Aortic smooth muscle cell (primary cell): ENCODE data around the gene EBF3. TPM values are rescaled to one million over a fixed set of nuclear protein-coding genes. Genes with fewer than 3 reads are reported as not detected.

Experiments
- total RNA-seq: library from RNA; depleted of rRNA; stranded (reverse); fragments of >200 nt; gene quantifications from 2 replicates; pipeline ENCODE4 v1.2.3, GENCODE V29; 2014

The EBF3 gene
- total RNA-seq = 0.81 and 1.7 TPM in 2 replicates

GRCh38 chr10:129963641-129964501 lies at the start of gene EBF3:
Gene EBF3, minus strand, starts transcription at chr10:129964274. Its CDS starts 506 bp downstream, at chr10:129963768.

Other genes starting within 250 kb of the EBF3 start
- 0.92 and 0.93 TPM in 2 replicates for gene C10orf143, start 146.6 kb upstream of the EBF3 start, total RNA-seq
- gene GLRX3, start 172.1 kb upstream of the EBF3 start, total RNA-seq = 71.2 and 73.5 TPM in 2 replicates